BLaER1 (cell line): ENCODE results near the gene ROR1.

Source experiments
- H3K27ac ChIP-seq: shearing (Covaris generic); formaldehyde crosslinking; 2 replicates; pipeline ENCODE4 v1.8.1; 2022
- H3K27me3 ChIP-seq: shearing (Covaris generic); formaldehyde crosslinking; 2 replicates; pipeline ENCODE4 v1.8.1; 2022
- H3K36me3 ChIP-seq: shearing (Covaris generic); formaldehyde crosslinking; 2 replicates; pipeline ENCODE4 v1.8.1; 2022
- H3K4me1 ChIP-seq: shearing (Covaris generic); formaldehyde crosslinking; 2 replicates; pipeline ENCODE4 v1.8.1; 2022
- H3K4me2 ChIP-seq: shearing (Covaris generic); formaldehyde crosslinking; 2 replicates; pipeline ENCODE4 v1.8.1; 2022
- H3K4me3 ChIP-seq: shearing (Covaris generic); formaldehyde crosslinking; 2 replicates; pipeline ENCODE4 v1.8.1; 2022
- H3K9ac ChIP-seq: shearing (Covaris generic); formaldehyde crosslinking; 2 replicates; pipeline ENCODE4 v1.8.1; 2022
- H3K9me3 ChIP-seq: shearing (Covaris generic); formaldehyde crosslinking; 2 replicates; pipeline ENCODE4 v1.8.1; 2022
- H4K20me1 ChIP-seq: shearing (Covaris generic); formaldehyde crosslinking; 2 replicates; pipeline ENCODE4 v1.8.1; 2022
- Cebpa-rat ChIP-seq: shearing (Covaris generic); IDR thresholded peaks from 2 replicates; pipeline ENCODE4 v1.8.1; 2022

The ROR1 gene

GRCh38 chr1:63911049-63911448, 137.2 kb downstream of the ROR1 start:
- H3K9ac ChIP-seq: no peak overlapping the region
- H3K9me3 ChIP-seq: no peaks in the 10 kb centered on the region
- no peak overlapping the region for H3K4me3 ChIP-seq
- no peak overlapping the region for H3K27ac ChIP-seq
- no peaks in the 10 kb centered on the region; the same call in 1 of the 2 replicates for H4K20me1 ChIP-seq
- no peaks in the 10 kb centered on the region for H3K27me3 ChIP-seq
- no peak for TF ChIP-seq Cebpa-rat
- no peaks in the 10 kb centered on the region for H3K4me1 ChIP-seq
- no peak overlapping the region for H3K4me2 ChIP-seq
- no peaks in the 10 kb centered on the region for H3K36me3 ChIP-seq

GRCh38 chr1:63912643-63913042, 138.8 kb downstream of the ROR1 start:
- H3K4me1 ChIP-seq: peaks cover 12% of the 10 kb centered on the region
- no peak for TF ChIP-seq Cebpa-rat
- H3K9me3 ChIP-seq: no peaks in the 10 kb centered on the region
- no peak overlapping the region for H3K9ac ChIP-seq
- H3K4me2 ChIP-seq: no peak overlapping the region
- no peaks in the 10 kb centered on the region for H3K27me3 ChIP-seq
- no peaks in the 10 kb centered on the region; the same call in 1 of the 2 replicates for H4K20me1 ChIP-seq
- H3K4me3 ChIP-seq: no peak overlapping the region
- no peak overlapping the region for H3K27ac ChIP-seq
- no peaks in the 10 kb centered on the region for H3K36me3 ChIP-seq

DNA sequence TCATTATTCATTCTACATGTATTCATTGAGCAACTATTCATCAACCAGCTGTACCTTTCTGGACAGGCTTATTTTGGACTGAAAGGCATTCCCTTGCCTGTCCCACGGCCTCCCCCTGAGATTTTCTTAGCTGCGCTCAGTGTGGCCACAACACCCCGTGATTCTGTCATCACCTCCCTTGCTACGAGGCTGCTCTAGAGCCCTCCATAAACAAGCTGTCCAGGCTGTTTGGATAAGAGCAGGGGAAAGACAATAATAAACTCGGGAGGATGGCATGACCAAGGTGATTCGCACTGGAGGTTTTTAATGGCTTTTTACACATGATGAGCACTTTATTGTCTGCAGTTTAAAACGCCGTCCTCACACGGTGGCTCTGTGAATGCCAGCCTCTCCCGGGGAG, 139.7 kb downstream of the ROR1 start:
- no peaks in the 10 kb centered on the region; the same call in 1 of the 2 replicates for H3K9me3 ChIP-seq
- TF ChIP-seq Cebpa-rat: no peak
- H3K27ac ChIP-seq: no peak overlapping the region
- no peak overlapping the region for H3K4me2 ChIP-seq
- peaks cover 16% of the 10 kb centered on the region for H3K4me1 ChIP-seq
- H3K27me3 ChIP-seq: no peaks in the 10 kb centered on the region
- H3K36me3 ChIP-seq: no peaks in the 10 kb centered on the region
- no peaks in the 10 kb centered on the region; the same call in 1 of the 2 replicates for H4K20me1 ChIP-seq
- H3K4me3 ChIP-seq: no peak overlapping the region
- no peak overlapping the region for H3K9ac ChIP-seq

DNA sequence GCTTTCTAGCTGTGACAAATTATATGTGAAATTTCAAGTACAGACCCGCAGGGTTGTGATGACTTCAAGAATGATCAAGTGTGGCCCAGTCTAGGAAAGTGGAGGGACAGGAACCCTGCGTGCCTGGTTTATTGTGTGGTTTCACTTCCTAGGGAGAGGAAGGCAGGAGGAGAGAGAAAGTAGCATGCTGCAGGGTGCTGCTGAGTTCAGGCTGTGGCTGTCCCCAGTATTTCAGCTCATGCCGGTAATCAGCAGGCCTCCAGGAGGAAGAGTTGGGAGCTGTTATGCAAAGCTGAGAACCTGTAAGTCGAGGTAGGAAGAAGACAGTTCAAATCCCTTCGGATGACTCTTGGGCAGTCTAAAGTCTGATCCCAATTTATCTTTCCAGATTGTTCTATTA, 140.4 kb downstream of the ROR1 start:
- TF ChIP-seq Cebpa-rat: no peak
- Histone ChIP-seq H3K9ac (no peak overlapping the region), H3K27ac (no peak overlapping the region), H3K4me2 (no peak overlapping the region), H3K4me3 (no peak overlapping the region), H3K9me3 (no peaks in the 10 kb centered on the region; the same call in 1 of the 2 replicates), H3K4me1 (peaks cover 16% of the 10 kb centered on the region), H4K20me1 (no peaks in the 10 kb centered on the region), H3K36me3 (no peaks in the 10 kb centered on the region), H3K27me3 (no peaks in the 10 kb centered on the region)

DNA sequence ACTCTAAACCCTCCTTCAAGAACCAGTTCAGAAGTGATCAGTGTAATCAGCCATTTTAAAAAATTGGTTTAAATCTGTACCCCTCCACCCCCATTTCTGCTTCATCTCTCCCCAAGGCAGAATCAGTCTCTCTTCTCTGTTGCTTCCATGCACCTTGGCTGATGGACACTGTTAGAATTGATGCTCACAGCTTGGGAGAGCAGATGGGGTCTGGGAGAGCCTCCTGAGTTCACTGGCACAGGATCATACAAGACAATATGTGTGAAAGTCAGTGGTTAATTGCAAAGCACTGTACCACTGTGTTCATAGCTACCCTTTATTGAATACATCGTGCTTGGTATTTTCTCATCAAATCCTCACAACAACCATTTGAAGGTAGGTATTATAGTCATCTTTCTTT, 140.9 kb downstream of the ROR1 start:
- Histone ChIP-seq H3K4me2 (no peak overlapping the region), H3K4me3 (no peak overlapping the region), H3K27me3 (no peaks in the 10 kb centered on the region), H4K20me1 (no peaks in the 10 kb centered on the region), H3K27ac (no peak overlapping the region), H3K9ac (no peak overlapping the region), H3K36me3 (no peaks in the 10 kb centered on the region), H3K4me1 (peaks cover 19% of the 10 kb centered on the region), H3K9me3 (no peaks in the 10 kb centered on the region; the same call in 1 of the 2 replicates)
- no peak for TF ChIP-seq Cebpa-rat

- H3K4me1 ChIP-seq: peaks cover 23% of the 10 kb centered on the region
Measured at GRCh38 chr1:63915121-63915520, 141.3 kb downstream of the ROR1 start.

DNA sequence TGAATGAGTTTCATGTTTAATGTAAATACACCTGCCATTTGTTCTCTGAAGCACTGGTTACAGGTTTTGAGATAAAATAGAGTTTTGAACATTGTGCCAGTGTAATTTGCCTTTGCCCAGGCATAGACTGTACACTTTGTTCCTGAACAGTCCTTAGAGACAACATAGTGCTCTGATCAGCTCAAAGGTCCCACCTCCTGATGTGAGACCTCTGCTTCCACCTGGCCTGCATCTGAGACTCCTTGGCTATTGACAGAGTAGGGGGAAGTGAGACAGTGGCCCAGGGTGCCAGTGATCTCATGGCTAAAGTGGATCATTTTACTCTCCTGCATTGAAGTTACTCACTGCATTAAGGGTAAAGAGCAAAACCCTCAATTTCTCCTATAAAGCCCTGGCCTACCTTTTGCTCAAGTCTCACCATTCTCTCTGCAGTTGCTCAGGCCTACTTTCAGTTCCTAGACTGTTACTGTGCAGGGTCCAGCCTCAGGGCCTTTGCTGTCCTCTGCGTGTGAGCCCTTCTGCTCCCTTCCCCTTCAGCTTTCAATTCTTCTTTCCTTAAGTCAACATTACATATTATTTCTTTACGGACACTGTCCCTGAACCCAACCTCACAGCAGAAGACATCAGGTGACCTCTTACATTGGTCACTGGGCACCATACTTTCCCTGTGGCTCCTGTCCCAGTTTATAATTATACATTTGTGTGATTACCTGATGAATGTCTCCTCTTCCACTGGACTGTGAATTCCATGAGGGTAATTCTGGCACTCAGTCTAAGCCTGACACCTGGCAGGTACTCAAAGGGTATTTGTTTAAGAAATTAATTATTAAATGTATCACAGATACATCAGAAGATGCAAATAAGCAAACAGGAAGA, 142.9 kb downstream of the ROR1 start:
- Histone ChIP-seq H4K20me1 (no peaks in the 10 kb centered on the region), H3K27ac (no peak overlapping the region), H3K4me3 (no peak overlapping the region), H3K27me3 (no peaks in the 10 kb centered on the region), H3K9ac (no peak overlapping the region), H3K4me1 (peaks cover 39% of the 10 kb centered on the region), H3K9me3 (no peaks in the 10 kb centered on the region; the same call in 1 of the 2 replicates), H3K4me2 (peak overlapping the region; percentile 53; the same call in 1 of the 2 replicates), H3K36me3 (no peaks in the 10 kb centered on the region)
- TF ChIP-seq Cebpa-rat: no peak

More at GRCh38 chr1:63915121-63915520, 141.3 kb downstream of the ROR1 start:
- no peak overlapping the region for H3K27ac ChIP-seq
- no peaks in the 10 kb centered on the region for H3K27me3 ChIP-seq
- H3K9me3 ChIP-seq: no peaks in the 10 kb centered on the region; the same call in 1 of the 2 replicates
- no peak overlapping the region for H3K4me3 ChIP-seq
- no peak overlapping the region for H3K4me2 ChIP-seq
- no peaks in the 10 kb centered on the region for H4K20me1 ChIP-seq
- H3K9ac ChIP-seq: no peak overlapping the region
- no peak for TF ChIP-seq Cebpa-rat
- no peaks in the 10 kb centered on the region for H3K36me3 ChIP-seq

- 0 out of 2 replicates have a peak overlapping the region, but pooled peaks have one; percentile 35 for H3K27ac ChIP-seq
- peaks cover 49% of the 10 kb centered on the region for H3K4me1 ChIP-seq
- H4K20me1 ChIP-seq: no peaks in the 10 kb centered on the region
- no peaks in the 10 kb centered on the region for H3K27me3 ChIP-seq
- H3K4me3 ChIP-seq: no peak overlapping the region
- no peak for TF ChIP-seq Cebpa-rat
- no peaks in the 10 kb centered on the region; the same call in 1 of the 2 replicates for H3K9me3 ChIP-seq
- no peaks in the 10 kb centered on the region for H3K36me3 ChIP-seq
- H3K4me2 ChIP-seq: peak overlapping the region; percentile 53
- no peak overlapping the region for H3K9ac ChIP-seq
Measured at GRCh38 chr1:63917571-63918417, 144.0 kb downstream of the ROR1 start.

GRCh38 chr1:63918418-63918945, 144.7 kb downstream of the ROR1 start:
- TF ChIP-seq Cebpa-rat: no peak
- no peak overlapping the region for H3K4me3 ChIP-seq
- H3K27me3 ChIP-seq: no peaks in the 10 kb centered on the region
- H3K27ac ChIP-seq: no peak overlapping the region
- no peaks in the 10 kb centered on the region for H4K20me1 ChIP-seq
- H3K36me3 ChIP-seq: no peaks in the 10 kb centered on the region
- H3K9me3 ChIP-seq: no peaks in the 10 kb centered on the region; the same call in 1 of the 2 replicates
- H3K4me2 ChIP-seq: no peak overlapping the region
- H3K9ac ChIP-seq: no peak overlapping the region
- peaks cover 56% of the 10 kb centered on the region for H3K4me1 ChIP-seq
